NOMO-1 treated with DMSO at 0.1 percent for 48 hours (cell line): ENCODE measurements around the gene KHDRBS1.
"Not testable (repeated sequence)": the region's sequence is repeated elsewhere in the genome, so short reads cannot be mapped to it uniquely, and the experiment has no call there.

Experiments
- DNase-seq: peaks from one replicate; lab custom pipeline; 2025; ENCODE audit not compliant: unreplicated experiment; lab: John Stamatoyannopoulos, UW

The KHDRBS1 gene

DNA sequence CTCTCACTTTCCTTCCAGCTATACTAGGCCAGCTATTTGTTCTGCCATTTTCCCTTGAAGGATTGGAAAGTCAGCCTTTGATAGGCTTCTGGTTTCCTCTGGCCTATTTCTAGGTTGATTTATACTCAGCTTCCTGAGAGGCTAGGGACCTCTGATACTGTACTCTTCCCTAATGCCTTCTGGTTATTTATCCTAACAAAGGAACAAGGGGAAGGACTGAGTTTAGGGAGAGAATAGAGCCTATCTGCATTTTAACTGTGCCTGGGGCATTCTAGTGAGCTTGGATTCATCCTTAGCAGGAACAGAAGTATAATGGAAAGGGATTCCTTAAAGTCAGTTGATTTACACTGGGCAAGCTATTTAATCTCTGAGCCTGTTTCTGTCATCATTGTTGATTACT is 47.2 kb downstream of the KHDRBS1 start:
- DNase-seq: no peak

DNA sequence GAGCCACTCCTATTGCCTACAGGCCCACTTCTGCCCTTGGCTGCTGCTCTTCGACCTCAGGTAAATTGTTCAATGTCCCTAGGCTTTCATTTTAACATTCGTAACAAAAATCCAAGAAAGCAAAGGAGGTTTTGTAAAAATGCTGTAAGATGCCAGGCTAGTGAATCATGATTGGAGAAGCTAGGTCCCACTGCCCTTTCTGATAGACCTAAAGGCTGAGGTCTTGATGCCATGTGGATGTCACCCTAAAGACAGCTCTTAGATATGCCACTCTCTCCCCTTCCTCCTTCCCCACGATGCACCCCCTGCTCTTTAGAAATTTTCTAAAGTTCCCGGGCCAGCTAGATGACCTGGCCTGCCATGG is 49.2 kb downstream of the KHDRBS1 start:
- DNase-seq: no peak

DNA sequence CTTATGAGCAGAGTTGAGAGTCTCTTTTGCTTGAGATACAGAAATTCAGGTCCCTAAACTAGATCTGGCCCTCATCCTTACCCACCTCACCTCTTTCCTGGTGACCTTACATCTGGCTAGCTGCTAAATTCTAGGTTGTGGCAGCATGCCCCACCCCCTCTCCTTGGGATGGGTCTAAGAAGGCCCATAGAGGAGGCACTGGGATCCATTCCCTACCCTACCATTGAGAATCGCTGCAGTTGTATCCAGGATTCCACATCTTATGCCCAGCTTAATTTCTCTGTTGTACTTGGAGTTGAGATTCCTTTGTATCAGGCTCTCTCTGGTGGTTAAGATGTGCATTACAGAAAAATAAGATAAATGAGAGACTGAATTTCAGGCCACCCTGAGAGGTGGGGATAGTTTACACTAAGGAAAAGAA is 49.6 kb downstream of the KHDRBS1 start:
- DNase-seq: peak; percentile 48

DNA sequence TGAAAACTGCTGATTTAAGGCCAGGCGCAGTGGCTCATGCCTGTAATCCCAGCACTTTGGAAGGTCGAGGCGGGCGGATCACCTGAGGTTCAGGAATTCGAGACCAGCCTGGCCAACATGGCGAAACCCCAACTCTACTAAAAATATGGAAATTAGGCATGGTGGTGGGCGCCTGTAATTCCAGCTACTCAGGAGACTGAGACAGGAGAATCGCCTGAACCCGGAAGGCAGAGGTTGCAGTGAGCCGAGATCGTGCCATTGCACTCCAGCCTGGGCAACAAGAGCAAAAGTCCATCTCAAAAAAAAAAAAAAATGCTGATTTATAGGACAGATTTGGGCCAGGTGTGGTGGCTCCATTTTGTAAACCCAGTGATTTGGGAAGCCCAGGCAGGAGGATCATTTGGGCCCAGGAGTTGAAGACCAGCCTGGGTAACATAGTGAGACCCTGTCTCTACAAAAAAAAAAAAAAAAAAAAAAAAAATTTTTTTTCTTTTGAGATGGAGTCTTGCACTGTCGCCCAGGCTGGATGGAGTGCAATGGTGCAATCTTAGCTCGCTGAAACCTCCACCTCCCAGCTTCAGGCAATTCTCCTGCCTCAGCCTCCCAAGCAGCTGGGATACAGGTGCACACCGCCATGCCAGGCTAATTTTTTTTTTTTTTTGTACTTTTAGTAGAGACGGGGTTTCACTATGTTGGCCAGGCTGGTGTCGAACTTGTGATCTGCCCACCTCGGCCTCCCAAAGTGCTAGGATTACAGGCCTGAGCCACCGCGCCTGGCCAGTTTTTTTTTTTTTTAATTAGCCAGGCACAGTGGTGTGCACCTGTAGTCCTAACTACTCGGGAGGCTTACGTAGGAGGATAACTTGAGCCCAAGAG is 52.2 kb downstream of the KHDRBS1 start:
- not testable (repeated sequence) for DNase-seq

DNA sequence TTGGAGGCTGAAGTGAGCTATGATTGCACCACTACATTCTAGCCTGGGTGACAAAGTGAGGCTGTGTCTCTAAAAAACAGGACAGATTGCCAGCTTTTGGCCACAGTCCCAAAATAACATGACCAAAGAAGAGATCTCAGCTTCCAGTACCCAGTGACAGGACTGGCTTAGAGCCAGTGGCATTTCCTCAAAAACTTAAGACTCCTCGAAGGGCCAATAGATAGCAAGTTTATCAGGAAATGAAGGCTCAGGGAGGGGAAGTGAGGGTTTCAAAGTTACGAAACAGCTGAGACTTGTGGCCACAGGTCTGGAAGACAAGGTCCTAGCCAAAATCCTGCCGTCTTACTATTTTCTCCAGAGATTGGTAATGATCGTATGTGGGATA is 52.8 kb downstream of the KHDRBS1 start:
- peak; percentile 100 for DNase-seq

DNA sequence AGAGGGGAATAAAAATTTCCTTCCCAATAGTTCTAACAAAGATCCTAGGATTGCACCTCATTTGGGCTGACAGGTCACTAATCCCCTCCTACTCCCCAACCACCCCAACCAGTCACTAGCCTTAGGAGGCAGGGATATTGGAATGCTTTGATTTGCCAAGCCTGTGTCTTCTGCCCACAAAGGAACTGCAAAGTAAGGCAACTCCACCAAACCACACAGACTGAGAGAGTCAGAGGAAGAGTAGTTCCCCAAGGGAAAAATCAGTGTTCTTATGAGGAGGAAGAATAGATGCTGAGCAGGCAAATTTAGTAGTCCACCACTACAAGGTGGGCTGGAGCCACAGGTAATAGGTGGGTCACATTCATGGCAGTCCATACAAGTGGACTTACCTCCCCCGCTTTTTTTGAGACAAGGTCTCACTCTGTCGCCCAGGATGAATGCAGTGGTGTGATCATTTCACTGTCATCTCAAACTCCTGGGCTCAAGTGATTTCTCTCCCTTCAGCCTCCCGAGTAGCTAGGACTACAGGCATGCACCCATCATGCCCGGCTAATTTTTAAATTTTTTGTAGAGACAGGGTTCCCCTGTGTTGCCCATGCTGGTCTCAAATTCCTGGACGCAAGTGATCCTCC is 55.4 kb downstream of the KHDRBS1 start:
- no peak for DNase-seq

DNA sequence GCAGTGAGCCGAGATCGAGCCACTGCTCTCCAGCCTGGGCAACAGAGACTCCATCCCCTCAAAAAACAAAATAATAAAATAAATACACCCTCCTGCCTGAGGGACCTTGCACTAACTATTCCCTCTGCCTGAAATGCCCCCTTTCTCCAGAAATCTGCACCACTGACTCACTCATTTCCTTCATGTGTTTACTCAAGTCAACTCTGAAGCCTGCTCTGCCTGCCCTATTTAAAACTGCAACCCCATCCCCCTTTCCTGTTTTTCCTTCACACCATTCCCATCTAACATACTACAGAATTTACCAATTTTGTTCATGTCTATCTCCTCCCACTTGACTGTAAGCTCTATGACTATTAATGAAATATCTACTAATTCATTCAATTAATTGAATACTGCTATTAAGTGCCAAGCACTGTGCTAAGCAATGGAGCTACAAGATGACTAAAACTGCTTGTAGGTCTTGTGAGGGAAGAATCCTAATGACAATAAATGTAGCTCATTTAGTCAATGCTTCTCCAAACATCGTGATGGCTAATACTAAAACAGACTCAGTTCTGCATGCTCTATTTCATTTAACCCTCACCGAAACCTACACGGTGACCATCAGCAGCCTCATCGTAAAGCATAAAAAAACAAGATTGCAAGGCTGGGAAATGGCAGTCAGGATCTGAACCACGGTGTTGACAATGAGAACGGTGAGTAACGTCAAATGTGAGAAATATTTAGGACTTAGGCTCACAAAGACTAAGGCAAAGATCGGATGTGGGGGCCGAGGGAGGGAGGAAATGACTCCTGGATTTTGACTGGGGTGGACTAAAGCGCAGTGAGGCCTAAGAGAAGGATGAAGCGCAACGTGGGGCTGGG is 58.3 kb downstream of the KHDRBS1 start:
- DNase-seq: no peak

DNA sequence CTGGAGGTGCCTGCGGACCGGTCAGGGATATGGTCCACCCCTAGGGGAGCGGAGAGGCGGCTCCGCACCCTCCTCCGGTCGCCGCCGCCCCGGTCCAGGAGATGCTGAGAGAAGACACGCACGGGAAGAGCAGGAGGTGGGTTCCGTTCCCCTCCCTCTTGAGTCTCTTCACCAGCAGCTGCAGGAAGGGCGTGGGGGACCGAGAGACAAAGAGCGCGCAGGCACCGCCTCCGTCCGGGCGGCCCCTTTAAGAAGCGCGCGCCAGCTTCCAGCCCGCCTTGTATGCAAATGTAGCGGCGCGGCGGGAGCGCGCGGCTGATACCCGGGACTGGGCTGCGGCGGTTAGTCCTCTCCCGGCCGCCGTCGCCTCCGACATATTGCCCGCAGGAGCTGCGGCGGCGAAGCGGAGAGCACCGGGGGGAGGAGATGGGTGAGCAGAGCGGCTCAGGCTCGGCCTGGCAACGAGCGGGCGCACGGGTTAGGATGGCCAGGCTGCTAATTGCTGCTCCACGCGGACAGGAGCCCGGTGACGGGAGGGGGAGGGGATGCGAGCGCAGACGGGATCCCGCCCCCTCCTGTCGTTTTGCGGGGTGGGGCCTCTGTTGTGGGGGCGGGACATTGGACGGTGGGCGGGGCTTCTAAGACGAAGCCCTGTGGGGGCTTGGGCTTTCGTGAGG is 59.1 kb downstream of the KHDRBS1 start, which contains the start of gene TMEM39B:
Gene TMEM39B (plus strand): TSS at position 318 of the 677 bp plus-strand sequence. CDS start 109 bp downstream, at position 427.
- DNase-seq: peak; percentile 97

DNA sequence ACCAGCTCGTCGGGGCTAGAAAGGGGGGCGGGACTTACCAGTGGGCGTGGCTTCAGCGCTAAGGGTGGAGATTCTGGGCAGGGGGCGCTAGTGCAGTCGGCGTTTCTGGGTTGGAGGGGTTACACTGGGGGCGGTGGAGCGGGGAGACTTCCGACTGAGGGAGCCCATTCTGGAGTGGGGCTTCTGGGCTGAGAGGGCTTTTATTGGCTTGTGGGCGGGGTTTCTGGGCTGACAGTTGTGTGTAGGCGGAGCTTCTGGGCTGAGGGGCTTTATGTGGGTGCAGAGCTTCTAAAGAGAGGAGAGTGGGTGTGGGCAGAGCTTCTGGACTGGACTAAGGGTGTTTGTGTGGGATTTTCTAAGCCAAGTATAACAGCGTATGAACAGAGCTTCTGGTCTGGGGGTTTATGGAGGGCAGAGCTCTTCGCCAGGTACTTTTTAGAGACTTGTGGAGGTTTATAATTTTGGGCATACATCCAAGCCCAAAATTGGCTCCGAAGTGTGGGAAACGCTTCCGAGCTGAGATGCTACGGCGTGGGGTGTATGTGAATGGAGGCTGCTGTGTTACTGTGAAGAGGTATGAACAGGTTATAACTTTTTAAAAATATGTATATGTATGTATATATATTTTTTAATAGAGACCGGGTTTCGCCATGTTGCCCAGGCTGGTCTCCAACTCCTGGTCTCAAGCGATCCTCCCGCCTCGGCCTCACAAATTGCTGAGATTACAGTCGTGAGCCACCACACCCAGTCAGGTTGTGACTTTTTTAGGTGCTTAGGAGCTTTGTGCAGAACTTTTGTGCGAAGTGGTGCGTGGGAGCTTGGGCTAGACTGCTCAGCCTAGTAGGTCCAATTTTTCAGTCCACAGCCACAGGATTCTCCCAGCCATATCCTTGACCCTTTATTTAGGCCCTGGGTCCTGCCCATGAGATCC is 59.9 kb downstream of the KHDRBS1 start:
- peak; percentile 76 for DNase-seq

DNA sequence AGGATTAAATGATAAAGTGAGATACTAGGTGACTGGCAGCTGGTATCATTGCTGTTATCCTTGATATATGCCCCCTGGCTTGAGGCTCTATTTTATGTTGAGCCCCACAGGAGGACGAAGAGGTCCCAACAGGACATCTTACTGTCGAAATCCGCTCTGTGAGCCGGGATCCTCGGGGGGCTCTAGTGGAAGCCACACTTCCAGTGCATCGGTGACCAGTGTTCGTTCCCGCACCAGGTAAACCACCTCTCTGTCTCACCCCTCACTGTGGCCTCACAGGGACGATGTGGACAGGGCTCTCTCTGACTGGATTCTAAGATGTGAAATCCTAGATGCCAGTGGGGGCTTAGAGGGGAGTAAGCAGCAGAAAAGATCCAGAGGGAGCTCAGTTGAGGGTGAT is 61.2 kb downstream of the KHDRBS1 start:
- DNase-seq: no peak

DNA sequence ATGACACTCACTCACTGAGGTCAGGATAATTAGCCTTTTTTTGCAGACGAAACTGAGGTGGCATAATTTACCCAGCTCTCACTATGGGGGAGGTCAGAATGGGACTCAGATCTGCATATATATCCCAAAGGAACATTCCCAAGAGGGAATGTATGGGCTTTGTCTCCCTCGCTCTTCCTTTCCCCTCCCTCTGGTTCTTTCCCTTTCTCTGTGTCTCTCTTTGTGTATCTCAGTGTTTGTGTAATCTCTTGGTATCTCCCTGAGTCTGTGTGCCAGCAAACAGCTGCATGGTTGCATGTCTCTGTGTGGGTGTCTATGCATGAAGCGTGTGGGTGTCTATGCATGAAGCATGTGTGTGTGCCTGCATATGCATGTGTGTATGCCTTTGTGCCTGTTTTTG is 63.8 kb downstream of the KHDRBS1 start:
- no peak for DNase-seq

DNA sequence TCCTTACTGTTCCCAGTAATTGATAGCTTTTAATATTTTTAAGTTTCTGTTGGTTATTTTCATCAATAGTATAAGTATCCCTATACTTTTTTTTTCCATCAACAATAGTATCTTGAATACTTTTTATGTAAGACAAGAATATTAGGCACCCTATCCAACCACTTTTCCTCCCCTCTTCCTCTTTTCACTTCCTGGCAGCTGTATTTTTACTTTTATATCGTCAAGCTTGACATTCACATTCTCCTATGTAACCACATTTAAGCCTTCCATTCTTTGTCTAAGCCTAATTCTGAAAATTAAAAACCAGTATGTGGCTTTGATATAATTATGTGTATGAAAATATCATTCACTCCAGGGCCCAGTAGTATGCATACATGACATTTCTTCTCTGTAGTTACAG is 68.4 kb downstream of the KHDRBS1 start:
- DNase-seq: peak; percentile 46

DNA sequence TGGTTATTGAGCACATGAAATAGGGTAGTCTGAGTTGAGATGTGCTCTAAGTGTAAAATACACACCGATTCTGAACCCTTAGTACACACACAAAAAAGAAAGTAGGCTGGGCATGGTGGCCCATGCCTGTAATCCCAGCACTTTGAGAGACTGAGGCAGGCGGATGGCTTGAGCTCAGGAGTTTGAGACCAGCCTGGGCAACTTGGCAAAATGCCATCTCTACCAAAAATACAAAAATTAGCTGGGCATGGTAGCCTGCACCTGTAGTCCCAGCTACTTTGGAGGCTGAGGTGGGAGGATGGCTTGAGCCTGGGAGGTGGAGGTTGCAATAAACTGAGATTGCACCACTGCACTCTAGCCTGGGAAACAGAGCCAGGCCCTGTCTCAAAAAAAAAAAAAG is 72.7 kb downstream of the KHDRBS1 start:
- not testable (repeated sequence) for DNase-seq

DNA sequence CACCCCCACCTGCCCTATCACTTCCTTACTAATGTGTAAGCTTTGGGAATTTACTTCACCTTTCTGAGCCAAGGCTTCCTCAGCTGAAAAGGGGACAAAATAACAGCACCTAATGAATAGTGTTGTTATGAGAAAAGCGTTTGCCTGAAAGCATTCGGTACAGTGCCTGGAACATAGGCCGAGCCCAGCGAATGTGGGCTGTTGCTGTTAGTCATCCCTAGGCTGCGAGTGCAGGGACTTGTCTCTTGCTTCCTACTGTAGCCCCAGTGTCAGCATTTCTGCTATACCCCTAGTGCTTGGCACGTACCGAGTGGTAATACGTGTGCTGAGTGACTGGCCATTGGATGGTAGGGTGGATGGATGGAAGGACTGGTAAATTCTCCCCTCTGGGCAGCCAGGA is 77.5 kb downstream of the KHDRBS1 start:
- DNase-seq: no peak

DNA sequence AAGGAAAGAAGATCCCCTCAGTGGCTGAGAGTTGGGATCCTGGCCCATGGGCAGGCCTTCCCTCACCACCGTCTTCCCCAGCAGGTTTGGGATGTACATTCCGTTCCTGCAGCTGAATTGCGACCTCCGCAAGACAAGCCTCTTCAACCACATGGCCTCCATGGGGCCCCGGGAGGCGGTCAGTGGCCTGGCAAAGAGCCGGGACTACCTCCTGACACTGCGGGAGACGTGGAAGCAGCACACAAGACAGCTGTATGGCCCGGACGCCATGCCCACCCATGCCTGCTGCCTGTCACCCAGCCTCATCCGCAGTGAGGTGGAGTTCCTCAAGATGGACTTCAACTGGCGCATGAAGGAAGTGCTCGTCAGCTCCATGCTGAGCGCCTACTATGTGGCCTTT is 77.9 kb downstream of the KHDRBS1 start:
- DNase-seq: no peak
